Ascending aorta (tissue), 2 donors: ENCODE measurements around the gene WNT9B. TPM values are rescaled to one million over a fixed set of nuclear protein-coding genes. Genes with fewer than 3 reads are reported as not detected.

Experiments used
- DNase-seq, 2 donors: peaks; one replicate each; pipeline ENCODE4 v3.0.0-alpha.2; 2019; ENCODE audit warnings: low spot score in 2 of 2
- H3K27ac ChIP-seq, 2 donors: fragments of 200-600 bp; sonication (generic); one replicate each; pipeline ENCODE4 v1.5.1; 2016 to 2017; ENCODE audit warnings: mild to moderate bottlenecking in 1 of 2
- H3K27me3 ChIP-seq: fragments of 200-600 bp; sonication (generic); one replicate; pipeline ENCODE4 v1.5.1; 2017
- H3K36me3 ChIP-seq, 2 donors: fragments of 200-600 bp; sonication (generic); one replicate each; pipeline ENCODE4 v1.5.1; 2016
- H3K4me1 ChIP-seq, 2 donors: fragments of 200-600 bp; sonication (generic); one replicate each; pipeline ENCODE4 v1.5.1; 2016 to 2017; ENCODE audit warnings: mild to moderate bottlenecking in 1 of 2
- H3K4me3 ChIP-seq, 2 donors: fragments of 200-600 bp; sonication (generic); one replicate each; pipeline ENCODE4 v1.5.1; 2016 to 2017; ENCODE audit warnings: mild to moderate bottlenecking in 1 of 2
- H3K9me3 ChIP-seq, 2 donors: fragments of 200-600 bp; sonication (generic); one replicate each; pipeline ENCODE4 v1.5.1; 2016
- CTCF ChIP-seq, 3 experiments: fragments of 200-600 bp in 2 of 3; fragments of 450-650 bp in 1 of 3; sonication (generic) in 2 of 3; IDR thresholded peaks; one replicate each; pipeline ENCODE4 v1.5.1; 2016 to 2019; ENCODE audit warnings: antibody characterized with exemption in 3 of 3, mild to moderate bottlenecking in 1 of 3, moderate library complexity in 1 of 3
- intact Hi-C: fragments of 100-400 bp; cut with DNase I; formaldehyde crosslinking; loops from one replicate; pipeline ENCODE4 v1.15.1; 2023
- total RNA-seq: library from RNA; depleted of rRNA; stranded (reverse); fragments of >200 nt; gene quantifications from one replicate; pipeline ENCODE4 v1.1.0, GENCODE V29; 2016

Gene WNT9B
- total RNA-seq, 1 donor from 2014 or later = 5.6 TPM

GRCh38 chr17:46826116-46826515, 25.3 kb upstream of the WNT9B start:
- H3K9me3 ChIP-seq = no peaks in the 10 kb centered on the region
- DNase-seq = no peak
- intact Hi-C loops = no loop called here
- H3K4me1 ChIP-seq = no peaks in the 10 kb centered on the region
- H3K27ac ChIP-seq = no peak overlapping the region
- H3K4me3 ChIP-seq = no peak overlapping the region
- H3K27me3 ChIP-seq = peaks cover 8% of the 10 kb centered on the region
- no peaks in the 10 kb centered on the region for H3K36me3 ChIP-seq
- TF ChIP-seq CTCF (IDR thresholded peaks at IDR 0.05) = no peak

- no peak overlapping the region for H3K4me3 ChIP-seq
- no peak overlapping the region for H3K27ac ChIP-seq
- no peaks in the 10 kb centered on the region for H3K36me3 ChIP-seq
- H3K9me3 ChIP-seq = no peaks in the 10 kb centered on the region
- no peaks in the 10 kb centered on the region for H3K4me1 ChIP-seq
- no peak for TF ChIP-seq CTCF (IDR thresholded peaks at IDR 0.05)
- no peak for DNase-seq
- intact Hi-C loops = no loop called here
- peaks cover 5% of the 10 kb centered on the region for H3K27me3 ChIP-seq
Observed at GRCh38 chr17:46827274-46827673, 24.1 kb upstream of the WNT9B start.

- no peak for DNase-seq
- Histone ChIP-seq H3K27ac (no peak overlapping the region), H3K4me1 (no peaks in the 10 kb centered on the region), H3K4me3 (no peak overlapping the region), H3K36me3 (no peaks in the 10 kb centered on the region), H3K9me3 (no peaks in the 10 kb centered on the region), H3K27me3 (no peaks in the 10 kb centered on the region)
- intact Hi-C loops = no loop called here
- TF ChIP-seq CTCF (IDR thresholded peaks at IDR 0.05) = no peak
Observed at GRCh38 chr17:46831573-46832330, 19.6 kb upstream of the WNT9B start.

GRCh38 chr17:46832331-46832821, 19.0 kb upstream of the WNT9B start:
- H3K4me3 ChIP-seq = no peak overlapping the region
- H3K4me1 ChIP-seq = no peaks in the 10 kb centered on the region
- intact Hi-C loops = no loop called here
- H3K27ac ChIP-seq = no peak overlapping the region
- H3K27me3 ChIP-seq = no peaks in the 10 kb centered on the region
- no peak for DNase-seq
- no peak for TF ChIP-seq CTCF (IDR thresholded peaks at IDR 0.05)
- H3K36me3 ChIP-seq = no peaks in the 10 kb centered on the region
- H3K9me3 ChIP-seq = no peaks in the 10 kb centered on the region

- no peak overlapping the region for H3K27ac ChIP-seq
- no peak for DNase-seq
- intact Hi-C loops = no loop called here
Observed at GRCh38 chr17:46832945-46833839, 18.2 kb upstream of the WNT9B start.

More at GRCh38 chr17:46832945-46833839, 18.2 kb upstream of the WNT9B start:
- Histone ChIP-seq H3K4me3 (no peak overlapping the region), H3K36me3 (no peaks in the 10 kb centered on the region), H3K4me1 (no peaks in the 10 kb centered on the region), H3K9me3 (no peaks in the 10 kb centered on the region), H3K27me3 (no peaks in the 10 kb centered on the region)
- no peak for TF ChIP-seq CTCF (IDR thresholded peaks at IDR 0.05)
